HuH-7 (cell line): Measurements from ENCODE around the gene NUP93.

ENCODE experiments used
- DNase-seq: peaks from one replicate; pipeline ENCODE4 v3.0.0; 2011; ENCODE audit warnings: low spot score

The NUP93 gene

GRCh38 chr16:56895813-56896212 is 165.9 kb downstream of the NUP93 start:
- no peak for DNase-seq

GRCh38 chr16:56896244-56896643 is 166.3 kb downstream of the NUP93 start:
- no peak for DNase-seq

GRCh38 chr16:56897026-56897799 is 167.3 kb downstream of the NUP93 start:
- no peak for DNase-seq

- no peak for DNase-seq
Observed at GRCh38 chr16:56898847-56899246, 168.9 kb downstream of the NUP93 start.
